Measurements from ENCODE around the gene MOGAT1. TPM values are rescaled to one million over a fixed set of nuclear protein-coding genes. Genes with fewer than 3 reads are reported as not detected.

The MOGAT1 gene
- polyA plus RNA-seq, 1 of the 3 experiments (the other 2 are of a cell fraction): not detected

GRCh38 chr2:222732489-222733178, 61.2 kb downstream of the MOGAT1 start:
- H3K4me1 ChIP-seq (ENCODE audit: control insufficient read depth in 1 of 2, insufficient read depth in 2 of 2, low read depth in 1 of 2, low read length in 1 of 2): peaks cover 0 to 19% of the 10 kb centered on the region in 2 experiments; a peak in 2 of 4 replicates
- H3K9me2 ChIP-seq: no peaks in the 10 kb centered on the region
- H3K9ac ChIP-seq: no peak overlapping the region
- WGBS (ENCODE audit: low lambda C conversion rate): 85% methylated on average over 4 of the region's 4 CpGs
- no peaks in the 10 kb centered on the region for H3K79me2 ChIP-seq (ENCODE audit: insufficient read depth)
- no peaks in the 10 kb centered on the region for H3F3A ChIP-seq (replicated peaks; ENCODE audit: insufficient read depth)
- H3K27me3 ChIP-seq (ENCODE audit: insufficient read depth): no peaks in the 10 kb centered on the region
- CTCF ChIA-PET: no interaction called here
- TF ChIP-seq MAX (IDR thresholded peaks at IDR 0.05; ENCODE audit: low read depth) (no peak), GATA2 (CRISPR knock-in tag; IDR thresholded peaks at IDR 0.05) (no peak), USF1 (IDR thresholded peaks at IDR 0.05; ENCODE audit: borderline replicate concordance, low read depth) (no peak), RXRA (IDR thresholded peaks at IDR 0.05; ENCODE audit: borderline replicate concordance, low read depth) (no peak), ZBTB33 (IDR thresholded peaks at IDR 0.05; ENCODE audit: borderline replicate concordance, low read depth) (no peak), TAF1 (IDR thresholded peaks at IDR 0.05; ENCODE audit: borderline replicate concordance, low read depth, low read length) (no peak), RCOR1 (IDR thresholded peaks at IDR 0.05; ENCODE audit: low read length) (no peak), MEF2A (IDR thresholded peaks at IDR 0.05; ENCODE audit: borderline replicate concordance, low read depth) (no peak), SMC3 (IDR thresholded peaks at IDR 0.05; ENCODE audit: low read depth, low read length) (no peak), JUND (IDR thresholded peaks at IDR 0.05) (no peak), FOXM1 (IDR thresholded peaks at IDR 0.05; ENCODE audit: low read depth) (no peak), TEAD4 (IDR thresholded peaks at IDR 0.05; ENCODE audit: borderline replicate concordance, insufficient read depth) (no peak), REST (IDR thresholded peaks at IDR 0.05; ENCODE audit: low read depth, low read length) (no peak), FOSL2 (IDR thresholded peaks at IDR 0.05; ENCODE audit: borderline replicate concordance, low read depth) (no peak), USF2 (IDR thresholded peaks at IDR 0.05; ENCODE audit: borderline replicate concordance, low read depth, low read length) (no peak), NFIC (IDR thresholded peaks at IDR 0.05; ENCODE audit: borderline replicate concordance) (no peak), CHD2 (IDR thresholded peaks at IDR 0.05; ENCODE audit: low read length, partially characterized antibody) (no peak), GABPA (IDR thresholded peaks at IDR 0.05; ENCODE audit: low read depth) (no peak)
- TF ChIP-seq, protein P1, sequence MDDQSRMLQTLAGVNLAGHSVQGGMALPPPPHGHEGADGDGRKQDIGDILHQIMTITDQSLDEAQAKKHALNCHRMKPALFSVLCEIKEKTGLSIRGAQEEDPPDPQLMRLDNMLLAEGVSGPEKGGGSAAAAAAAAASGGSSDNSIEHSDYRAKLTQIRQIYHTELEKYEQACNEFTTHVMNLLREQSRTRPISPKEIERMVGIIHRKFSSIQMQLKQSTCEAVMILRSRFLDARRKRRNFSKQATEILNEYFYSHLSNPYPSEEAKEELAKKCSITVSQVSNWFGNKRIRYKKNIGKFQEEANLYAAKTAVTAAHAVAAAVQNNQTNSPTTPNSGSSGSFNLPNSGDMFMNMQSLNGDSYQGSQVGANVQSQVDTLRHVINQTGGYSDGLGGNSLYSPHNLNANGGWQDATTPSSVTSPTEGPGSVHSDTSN (IDR thresholded peaks at IDR 0.05): no peak
- H2AFZ ChIP-seq (ENCODE audit: low read depth): no peak overlapping the region
- POLR2A ChIA-PET: no interaction called here
- H3K36me3 ChIP-seq (replicated peaks in 1 of 2; ENCODE audit: control insufficient read depth in 1 of 2, insufficient read depth in 2 of 2, low read length in 1 of 2): no peaks in the 10 kb centered on the region
- H4K20me1 ChIP-seq (ENCODE audit: insufficient read depth): no peaks in the 10 kb centered on the region
- H3K4me3 ChIP-seq (ENCODE audit: low read depth in 2 of 2, low read length in 1 of 2): no peak overlapping the region
- DNase-seq: no peak
- H3K9me3 ChIP-seq: no peaks in the 10 kb centered on the region
- no peak overlapping the region for H3K27ac ChIP-seq (ENCODE audit: low read depth in 2 of 2, low read length in 1 of 2)
- no peak overlapping the region for H3K4me2 ChIP-seq

All from SK-N-SH (cell line).